MM.1S (cell line): Measurements from ENCODE around the gene GPR137.

Experiments
- DNase-seq: peaks from one replicate; pipeline ENCODE4 v3.0.0-alpha.2; 2015
- H2AFZ ChIP-seq: fragments of 300-600 bp; sonication (generic); 2 replicates; pipeline ENCODE4 v1.6.0; 2016; ENCODE audit warnings: antibody characterized with exemption, low read length
- H3F3A ChIP-seq: fragments of 300-600 bp; sonication (generic); 2 replicates; pipeline ENCODE4 v1.6.1; 2016; ENCODE audit warnings: mild to moderate bottlenecking, antibody characterized with exemption, low read length, moderate library complexity, mixed read lengths; ENCODE audit not compliant: insufficient read depth
- H3K27ac ChIP-seq: fragments of 300-600 bp; sonication (generic); 2 replicates; pipeline ENCODE4 v1.5.1; 2016; ENCODE audit warnings: mild to moderate bottlenecking, low read length
- H3K27me3 ChIP-seq: fragments of 300-600 bp; sonication (generic); replicated peaks from 2 replicates; pipeline ENCODE4 v1.6.0; 2016; ENCODE audit warnings: low read length; ENCODE audit not compliant: insufficient read depth
- H3K36me3 ChIP-seq: fragments of 300-600 bp; sonication (generic); replicated peaks from 2 replicates; pipeline ENCODE4 v1.6.1; 2016; ENCODE audit warnings: mild to moderate bottlenecking, low read length, mixed read lengths; ENCODE audit not compliant: insufficient read depth
- H3K4me1 ChIP-seq: fragments of 300-600 bp; sonication (generic); 2 replicates; pipeline ENCODE4 v1.6.1; 2016; ENCODE audit warnings: low read length, mixed read lengths
- H3K4me2 ChIP-seq: fragments of 300-600 bp; sonication (generic); 2 replicates; pipeline ENCODE4 v1.6.0; 2016; ENCODE audit warnings: low read depth, low read length
- H3K4me3 ChIP-seq: fragments of 300-600 bp; sonication (generic); 2 replicates; pipeline ENCODE4 v1.5.1; 2016; ENCODE audit warnings: low read length, mixed read lengths
- H3K79me2 ChIP-seq: fragments of 300-600 bp; sonication (generic); 2 replicates; pipeline ENCODE4 v1.6.1; 2016; ENCODE audit warnings: mixed run types, low read length, mixed read lengths
- H3K9ac ChIP-seq: fragments of 300-600 bp; sonication (generic); 2 replicates; pipeline ENCODE4 v1.6.1; 2016; ENCODE audit warnings: low read length, mixed read lengths
- H3K9me2 ChIP-seq: fragments of 300-600 bp; sonication (generic); replicated peaks from 2 replicates; pipeline ENCODE4 v1.6.1; 2016; ENCODE audit warnings: mild to moderate bottlenecking, low read length, mixed read lengths; ENCODE audit not compliant: insufficient read depth
- H3K9me3 ChIP-seq: fragments of 300-600 bp; sonication (generic); replicated peaks from 2 replicates; pipeline ENCODE4 v1.6.1; 2016; ENCODE audit warnings: mild to moderate bottlenecking, low read length, mixed read lengths; ENCODE audit not compliant: insufficient read depth
- H4K20me1 ChIP-seq: fragments of 300-600 bp; sonication (generic); 2 replicates; pipeline ENCODE4 v1.6.1; 2016; ENCODE audit warnings: mild to moderate bottlenecking, low read length, moderate library complexity, mixed read lengths; ENCODE audit not compliant: insufficient read depth
- EZH2 ChIP-seq: fragments of 300-600 bp; sonication (generic); optimal IDR thresholded peaks from 2 replicates; pipeline ENCODE3; 2017; ENCODE audit warnings: low read depth, mild to moderate bottlenecking, antibody characterized with exemption, low read length, mixed read lengths
- EZH2phosphoT487 ChIP-seq: fragments of 300-600 bp; sonication (generic); IDR thresholded peaks from 2 replicates; pipeline ENCODE4 v1.6.1; 2018; ENCODE audit warnings: antibody characterized with exemption, low read length
- TF ChIP-seq, protein P1 (sequence below): fragments of 300-600 bp; sonication (generic); IDR thresholded peaks from 2 replicates; pipeline ENCODE4 v1.5.1; 2016; ENCODE audit warnings: antibody characterized with exemption, low read length, mixed read lengths

Gene GPR137

DNA sequence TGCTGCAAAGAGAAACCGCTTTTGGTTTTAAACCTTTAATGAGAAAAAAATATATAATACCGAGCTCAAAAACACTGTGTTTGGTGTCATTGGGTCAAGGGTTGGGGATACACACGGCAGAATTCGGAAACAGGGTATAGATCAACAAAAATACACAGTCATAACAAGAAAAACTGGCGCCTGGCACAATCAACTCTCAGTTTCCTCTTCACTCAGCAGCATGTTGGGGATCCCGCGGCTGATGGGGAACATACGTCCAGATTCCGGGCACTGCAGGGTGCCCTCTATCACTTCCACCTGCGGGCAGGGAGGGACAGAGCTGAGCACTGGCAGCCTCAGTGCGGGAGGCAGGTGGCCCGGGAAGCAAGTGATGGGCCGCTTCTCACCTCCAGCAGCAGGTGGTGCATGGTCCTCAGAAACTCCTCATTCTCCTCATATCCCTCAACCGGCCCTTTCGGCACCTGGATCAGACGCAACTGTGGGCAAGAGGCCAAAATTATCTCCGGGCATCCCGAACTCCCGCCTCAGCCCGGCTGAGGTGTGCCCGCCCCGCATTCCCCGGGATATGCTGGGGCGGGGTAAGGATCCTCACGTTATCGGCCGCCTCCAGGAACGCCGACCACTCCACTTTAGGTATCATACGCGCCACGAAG, 31.1 kb downstream of the GPR137 start:
- no peaks in the 10 kb centered on the region for H3K36me3 ChIP-seq

GRCh38 chr11:64317325-64317960, 31.8 kb downstream of the GPR137 start, which contains the start of gene TRMT112:
TRMT112 (minus strand) TSS chr11:64317559; CDS start chr11:64317526, 33 bp downstream.
- Histone ChIP-seq H3F3A (peaks cover 39% of the 10 kb centered on the region), H3K79me2 (peaks cover 53% of the 10 kb centered on the region), H3K4me1 (peaks cover 6% of the 10 kb centered on the region), H2AFZ (peak within 1 kb of the TSS; percentile 63), H3K9me2 (no peaks in the 10 kb centered on the region), H3K27me3 (no peaks in the 10 kb centered on the region), H3K9me3 (no peaks in the 10 kb centered on the region), H3K9ac (peak within 1 kb of the TSS; percentile 92), H4K20me1 (no peaks in the 10 kb centered on the region), H3K4me3 (peak within 1 kb of the TSS; percentile 78), H3K4me2 (peak within 1 kb of the TSS; percentile 93), H3K27ac (peak within 1 kb of the TSS; percentile 100), H3K36me3 (no peaks in the 10 kb centered on the region)
- peak; percentile 99 for DNase-seq
- TF ChIP-seq, protein P1, sequence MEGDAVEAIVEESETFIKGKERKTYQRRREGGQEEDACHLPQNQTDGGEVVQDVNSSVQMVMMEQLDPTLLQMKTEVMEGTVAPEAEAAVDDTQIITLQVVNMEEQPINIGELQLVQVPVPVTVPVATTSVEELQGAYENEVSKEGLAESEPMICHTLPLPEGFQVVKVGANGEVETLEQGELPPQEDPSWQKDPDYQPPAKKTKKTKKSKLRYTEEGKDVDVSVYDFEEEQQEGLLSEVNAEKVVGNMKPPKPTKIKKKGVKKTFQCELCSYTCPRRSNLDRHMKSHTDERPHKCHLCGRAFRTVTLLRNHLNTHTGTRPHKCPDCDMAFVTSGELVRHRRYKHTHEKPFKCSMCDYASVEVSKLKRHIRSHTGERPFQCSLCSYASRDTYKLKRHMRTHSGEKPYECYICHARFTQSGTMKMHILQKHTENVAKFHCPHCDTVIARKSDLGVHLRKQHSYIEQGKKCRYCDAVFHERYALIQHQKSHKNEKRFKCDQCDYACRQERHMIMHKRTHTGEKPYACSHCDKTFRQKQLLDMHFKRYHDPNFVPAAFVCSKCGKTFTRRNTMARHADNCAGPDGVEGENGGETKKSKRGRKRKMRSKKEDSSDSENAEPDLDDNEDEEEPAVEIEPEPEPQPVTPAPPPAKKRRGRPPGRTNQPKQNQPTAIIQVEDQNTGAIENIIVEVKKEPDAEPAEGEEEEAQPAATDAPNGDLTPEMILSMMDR: no peak
- no peak for TF ChIP-seq EZH2phosphoT487
- TF ChIP-seq EZH2: no peak

More for the DNA sequence above, 31.1 kb downstream of the GPR137 start:
- no peaks in the 10 kb centered on the region for H4K20me1 ChIP-seq
- peaks cover 56% of the 10 kb centered on the region for H3K79me2 ChIP-seq
- DNase-seq: peak; percentile 74
- peaks cover 39% of the 10 kb centered on the region for H3F3A ChIP-seq
- no peaks in the 10 kb centered on the region for H3K9me2 ChIP-seq
- peak overlapping the region; percentile 92 for H3K9ac ChIP-seq
- H3K4me2 ChIP-seq: peak overlapping the region; percentile 42
- H3K9me3 ChIP-seq: no peaks in the 10 kb centered on the region
- peak overlapping the region; percentile 78 for H3K4me3 ChIP-seq
- H2AFZ ChIP-seq: peak overlapping the region; percentile 2
- H3K4me1 ChIP-seq: peaks cover 6% of the 10 kb centered on the region
- H3K27ac ChIP-seq: peak overlapping the region; percentile 100
- H3K27me3 ChIP-seq: no peaks in the 10 kb centered on the region
- TF ChIP-seq EZH2: no peak
- TF ChIP-seq, protein P1: peak; percentile 41

GRCh38 chr11:64317961-64318765, 32.5 kb downstream of the GPR137 start, which contains the start of gene PRDX5:
PRDX5 (plus strand) TSS chr11:64318121; CDS start chr11:64318216, 95 bp downstream.
- no peaks in the 10 kb centered on the region for H3K9me2 ChIP-seq
- DNase-seq: peak; percentile 98
- H2AFZ ChIP-seq: peak within 1 kb of the TSS; percentile 63
- peak within 1 kb of the TSS; percentile 92 for H3K9ac ChIP-seq
- H3K4me3 ChIP-seq: peak within 1 kb of the TSS; percentile 78
- H3K36me3 ChIP-seq: no peaks in the 10 kb centered on the region
- H4K20me1 ChIP-seq: no peaks in the 10 kb centered on the region
- peaks cover 6% of the 10 kb centered on the region for H3K4me1 ChIP-seq
- peaks cover 39% of the 10 kb centered on the region for H3F3A ChIP-seq
- peaks cover 45% of the 10 kb centered on the region for H3K79me2 ChIP-seq
- no peaks in the 10 kb centered on the region for H3K9me3 ChIP-seq
- peak within 1 kb of the TSS; percentile 100 for H3K27ac ChIP-seq
- H3K4me2 ChIP-seq: peak within 1 kb of the TSS; percentile 93
- no peaks in the 10 kb centered on the region for H3K27me3 ChIP-seq
- TF ChIP-seq EZH2: no peak
- TF ChIP-seq, protein P1: peak; percentile 25; the same call in 1 of the 2 replicates
- TF ChIP-seq EZH2phosphoT487: no peak
